22Rv1 (cell line): ENCODE results near the gene TCF25.

ENCODE experiments used
- CTCF ChIP-seq: fragments of 450-650 bp; IDR thresholded peaks from 2 replicates; pipeline ENCODE4 v1.5.1; 2017; ENCODE audit warnings: mild to moderate bottlenecking
- ZFX ChIP-seq: fragments of 450-650 bp; IDR thresholded peaks from 2 replicates; pipeline ENCODE4 v1.6.1; 2017; ENCODE audit warnings: antibody characterized with exemption, borderline replicate concordance

- no peak for TF ChIP-seq CTCF
- TF ChIP-seq ZFX, result no peak
Observed at GRCh38 chr16:89900885-89901284, 27.5 kb downstream of the TCF25 start.
